ENCODE results near the gene GRK5.

- TF ChIP-seq CTCF (conservative IDR thresholded peaks at IDR 0.05 in 1 of 2, IDR thresholded peaks at IDR 0.05 in 1 of 2; ENCODE audit: extremely low read depth in 1 of 2, insufficient read depth in 1 of 2, low read depth in 1 of 2, low read length in 2 of 2) (no peak), EZH2 (IDR thresholded peaks at IDR 0.05; ENCODE audit: borderline replicate concordance, low read length) (no peak)
Measured at GRCh38 chr10:119316729-119317097, 109.3 kb downstream of the GRK5 start.

Measured in mammary epithelial cell (primary cell).